ENCODE data around the gene OPRD1.

Gene OPRD1

DNA sequence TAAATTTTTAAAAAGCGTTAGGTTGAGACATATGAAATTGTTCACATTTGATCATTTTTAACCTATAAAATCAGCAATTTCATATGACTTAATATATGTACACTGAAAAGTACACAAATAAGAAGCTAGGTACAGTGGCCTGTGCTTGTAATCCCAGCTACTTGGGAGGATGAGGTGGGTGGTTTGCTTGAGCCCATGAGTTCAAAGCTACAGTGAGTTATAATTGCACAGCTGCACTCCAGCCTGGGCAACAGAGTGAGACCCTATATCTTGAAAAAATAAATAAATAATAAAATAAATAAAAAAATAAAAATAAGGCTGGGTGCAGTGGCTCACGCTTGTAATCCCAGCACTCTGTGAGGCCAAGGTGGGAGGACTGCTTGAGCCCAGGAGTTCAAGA, 97.2 kb downstream of the OPRD1 start:
- no peak for DNase-seq (ENCODE audit: low read depth in 2 of 2)

DNA sequence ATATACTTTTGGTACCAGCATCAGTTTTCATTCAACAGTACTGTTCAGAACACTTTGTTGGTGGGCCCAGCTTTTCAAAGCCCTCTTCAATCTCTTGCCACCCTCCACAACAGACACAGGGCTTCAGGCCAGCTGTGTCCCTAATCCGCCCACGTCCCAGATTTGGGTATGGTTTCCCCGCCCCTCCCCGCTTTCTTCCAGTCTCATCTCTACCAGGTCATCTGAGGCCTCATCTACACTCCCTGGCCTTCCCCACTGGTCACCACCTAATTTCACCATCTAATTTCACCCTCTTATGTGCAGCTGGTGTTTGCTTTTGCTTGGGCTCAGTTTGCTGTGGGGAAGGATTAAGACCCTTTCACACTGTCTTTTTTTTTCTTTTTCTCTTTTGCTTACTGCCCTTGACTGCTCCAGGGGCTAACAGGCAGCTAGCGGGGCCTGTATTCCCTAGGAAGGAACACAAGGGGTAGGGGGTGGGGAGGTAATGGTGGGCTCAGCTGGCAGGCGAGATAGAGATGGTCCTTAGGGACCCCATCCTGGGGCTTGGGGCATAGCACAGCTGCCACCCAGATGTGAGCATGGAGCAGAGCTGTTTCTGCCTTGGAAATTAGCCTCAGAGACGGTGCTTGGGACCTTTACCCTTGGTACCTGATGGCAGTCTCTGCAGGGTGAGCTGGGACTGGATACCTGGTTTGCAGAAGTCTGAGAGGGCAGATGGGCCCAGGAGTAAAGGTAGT, 98.6 kb downstream of the OPRD1 start:
- no peak for DNase-seq (ENCODE audit: low read depth in 2 of 2)

DNA sequence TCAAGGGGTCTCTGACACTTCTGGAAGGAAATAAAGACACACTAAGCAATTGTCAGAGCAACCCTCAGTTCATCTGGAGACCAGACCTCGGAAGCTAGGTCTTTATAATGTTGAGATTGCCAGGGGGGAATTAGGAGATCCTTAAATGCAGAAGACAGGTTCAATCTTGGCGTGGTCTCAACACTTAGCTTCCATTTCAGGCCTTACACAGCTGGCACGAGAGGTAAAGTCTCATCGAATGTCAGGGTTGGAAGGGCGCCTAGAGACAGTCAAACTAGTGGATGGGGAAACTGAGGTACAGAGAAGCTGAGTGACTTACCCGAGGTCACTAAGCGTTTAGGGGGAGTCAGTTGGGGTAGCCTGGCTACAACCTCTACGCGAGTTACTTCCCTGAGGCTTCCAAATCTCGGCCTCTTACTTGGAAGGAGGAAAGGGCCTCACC, 101.8 kb downstream of the OPRD1 start:
- no peak for DNase-seq (ENCODE audit: low read depth in 2 of 2)

DNA sequence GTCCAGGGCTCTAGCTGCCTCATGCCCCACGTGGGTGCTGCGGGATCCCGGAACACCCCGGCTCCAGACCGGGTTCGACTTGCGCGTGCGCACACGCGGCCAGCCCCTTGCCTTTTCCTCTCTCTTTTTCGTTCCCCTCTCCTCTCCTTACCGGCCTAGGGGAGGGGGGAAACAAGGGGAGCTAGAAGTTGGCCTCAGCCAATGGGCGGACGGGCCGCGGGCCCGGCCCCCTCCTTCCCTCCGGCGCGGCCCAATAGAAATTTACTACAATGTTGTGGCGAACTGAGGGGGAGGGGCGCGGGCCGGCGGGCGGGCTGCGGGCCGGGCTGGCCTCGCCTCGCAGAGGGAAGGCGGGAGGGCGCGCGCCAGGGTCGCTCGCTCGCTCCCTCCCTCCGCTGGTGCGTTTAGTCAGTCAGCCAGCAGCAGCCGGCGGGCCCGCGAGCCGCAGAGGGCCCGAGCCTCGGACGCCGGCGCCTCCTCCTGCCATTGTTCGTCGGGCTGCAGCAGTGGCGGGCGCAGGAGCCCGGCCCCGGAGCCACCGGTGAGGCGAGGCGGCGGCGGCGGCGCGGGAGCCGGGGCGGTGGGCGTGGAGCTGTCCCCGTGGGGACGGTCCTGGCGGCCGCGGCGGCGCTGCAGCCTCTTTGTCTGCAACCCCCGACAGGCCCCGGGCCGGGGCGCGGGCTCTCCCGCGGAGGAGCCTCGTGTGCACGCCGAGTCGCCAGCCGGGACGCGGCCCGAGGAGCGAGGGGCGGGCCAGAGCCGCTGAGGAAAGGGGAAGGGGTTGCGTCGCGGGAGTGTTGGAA, 102.5 kb downstream of the OPRD1 start, which contains the start of gene EPB41:
EPB41 (plus strand) TSS at position 342 of the 803 bp plus-strand sequence. CDS start 72,869 bp downstream, outside the sequence.
- DNase-seq (ENCODE audit: low read depth in 2 of 2) = peak; percentile 82 to 91

DNA sequence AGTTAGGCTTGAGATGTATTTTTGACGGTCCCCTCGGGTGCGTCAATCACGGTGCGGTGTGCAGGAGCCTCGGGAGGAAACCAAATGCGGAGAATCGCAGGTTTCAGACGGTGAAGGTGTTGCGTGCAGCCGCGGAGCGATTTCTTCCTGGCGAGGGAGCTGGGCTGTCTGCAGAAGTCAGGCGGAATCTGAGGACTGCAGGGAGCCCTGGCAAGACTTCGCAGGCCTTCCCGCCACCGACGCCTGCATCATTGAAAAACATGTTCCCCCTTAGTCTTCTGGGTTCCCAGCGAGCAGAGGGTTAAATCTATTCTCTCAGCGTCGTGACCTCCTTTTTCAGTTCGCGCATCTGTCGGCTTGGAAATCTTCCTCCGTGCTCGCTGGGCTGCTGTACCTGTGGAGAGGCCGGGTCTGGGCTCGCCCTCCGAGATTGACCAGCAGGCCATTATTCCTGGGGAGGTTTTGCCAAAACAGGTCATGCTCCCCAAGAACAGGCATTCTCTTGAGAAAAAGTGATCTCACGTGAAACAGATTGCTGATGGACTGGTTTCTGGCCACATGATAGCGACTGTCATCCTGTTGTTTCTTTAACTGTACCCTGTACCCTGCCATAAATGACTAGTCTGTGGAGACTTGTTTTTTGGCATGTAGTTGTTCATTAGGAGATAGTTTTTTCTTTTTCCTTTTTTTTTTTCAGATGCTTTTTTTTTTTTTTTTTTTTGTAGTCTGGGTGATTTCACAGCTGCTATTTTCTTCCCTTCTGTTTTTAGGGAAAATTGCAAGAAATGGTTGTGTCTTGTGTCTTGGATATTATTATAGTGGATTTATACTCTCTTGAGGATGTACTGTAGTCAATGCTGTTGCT, 103.3 kb downstream of the OPRD1 start:
- DNase-seq (ENCODE audit: low read depth in 2 of 2) = peak in 1 of 2 donors; percentile 26

DNA sequence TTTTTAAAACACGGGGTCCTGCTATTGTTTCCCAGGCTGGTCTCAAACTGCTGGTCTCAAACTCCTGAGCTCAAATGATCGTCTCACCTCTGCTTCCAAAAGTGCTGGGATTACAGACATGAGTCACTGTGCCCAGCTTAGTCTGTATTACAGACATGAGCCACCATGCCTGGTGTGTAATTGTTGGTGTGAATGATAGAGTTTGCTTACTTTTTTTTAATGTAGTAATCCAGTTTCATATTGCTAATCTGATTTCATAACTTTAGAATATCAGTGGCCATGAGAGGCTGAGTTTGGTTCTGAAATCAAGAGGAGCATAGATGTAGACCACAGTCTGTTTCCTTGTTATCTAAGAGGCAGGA, 105.8 kb downstream of the OPRD1 start:
- no peak for DNase-seq (ENCODE audit: low read depth in 2 of 2)
